ENCODE data around the gene DDR2.

DNA sequence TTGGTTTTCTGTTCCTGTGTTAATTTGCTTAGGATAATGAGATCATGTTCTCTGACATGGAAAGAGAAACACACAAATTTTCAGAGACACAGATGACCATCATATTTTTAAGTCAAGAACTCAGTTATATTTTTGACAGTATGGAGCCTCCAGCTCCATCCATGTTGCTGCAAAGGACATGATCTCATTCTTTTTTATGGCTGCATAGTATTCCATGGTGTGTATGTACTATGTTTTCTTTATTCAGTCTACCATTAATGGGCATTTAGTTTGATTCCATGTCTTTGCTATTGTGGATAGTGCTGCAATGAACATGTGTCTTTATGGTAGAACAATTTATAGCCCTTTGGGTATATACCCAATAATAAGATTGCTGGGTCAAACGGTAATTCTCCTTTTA, 47.0 kb downstream of the DDR2 start:
- TF ChIP-seq, protein P1, sequence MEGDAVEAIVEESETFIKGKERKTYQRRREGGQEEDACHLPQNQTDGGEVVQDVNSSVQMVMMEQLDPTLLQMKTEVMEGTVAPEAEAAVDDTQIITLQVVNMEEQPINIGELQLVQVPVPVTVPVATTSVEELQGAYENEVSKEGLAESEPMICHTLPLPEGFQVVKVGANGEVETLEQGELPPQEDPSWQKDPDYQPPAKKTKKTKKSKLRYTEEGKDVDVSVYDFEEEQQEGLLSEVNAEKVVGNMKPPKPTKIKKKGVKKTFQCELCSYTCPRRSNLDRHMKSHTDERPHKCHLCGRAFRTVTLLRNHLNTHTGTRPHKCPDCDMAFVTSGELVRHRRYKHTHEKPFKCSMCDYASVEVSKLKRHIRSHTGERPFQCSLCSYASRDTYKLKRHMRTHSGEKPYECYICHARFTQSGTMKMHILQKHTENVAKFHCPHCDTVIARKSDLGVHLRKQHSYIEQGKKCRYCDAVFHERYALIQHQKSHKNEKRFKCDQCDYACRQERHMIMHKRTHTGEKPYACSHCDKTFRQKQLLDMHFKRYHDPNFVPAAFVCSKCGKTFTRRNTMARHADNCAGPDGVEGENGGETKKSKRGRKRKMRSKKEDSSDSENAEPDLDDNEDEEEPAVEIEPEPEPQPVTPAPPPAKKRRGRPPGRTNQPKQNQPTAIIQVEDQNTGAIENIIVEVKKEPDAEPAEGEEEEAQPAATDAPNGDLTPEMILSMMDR (conservative IDR thresholded peaks at IDR 0.05; ENCODE audit: low read depth, low read length): no peak
- no peak for TF ChIP-seq EZH2phosphoT487 (IDR thresholded peaks at IDR 0.05; ENCODE audit: borderline replicate concordance, low read length)

All from PC-3 (cell line).